Measurements from ENCODE around the gene SDK1. TPM values are rescaled to one million over a fixed set of nuclear protein-coding genes. Genes with fewer than 3 reads are reported as not detected.

Gene SDK1
- total RNA-seq, 2 experiments from 2014 or later: 0.19 to 0.36 TPM

GRCh38 chr7:3897430-3898372, 596.6 kb downstream of the SDK1 start:
- H4K20me1 ChIP-seq (ENCODE audit: insufficient read depth, low read length): no peaks in the 10 kb centered on the region
- CTCF ChIA-PET (ENCODE audit: unreplicated experiment): interaction anchor here (0.5 kb wide), 1 partner anchor 286 kb away, joined by 3 read pairs; no protein-coding TSS in a partner anchor
- no peaks in the 10 kb centered on the region for H3K9me2 ChIP-seq (ENCODE audit: insufficient read depth, low read length)
- no TSS peak for BruUV-seq (replicated peaks)
- no peaks in the 10 kb centered on the region for H3K9me3 ChIP-seq (ENCODE audit: low read length)
- H3K4me2 ChIP-seq (ENCODE audit: low read length): no peak overlapping the region
- H3K4me1 ChIP-seq (ENCODE audit: insufficient read depth, low read length, poor library complexity, severe bottlenecking): no peaks in the 10 kb centered on the region
- no peak overlapping the region for H3K27ac ChIP-seq (ENCODE audit: low read depth, low read length, poor library complexity, severe bottlenecking)
- H2AFZ ChIP-seq (ENCODE audit: low read length): no peak overlapping the region
- POLR2A ChIA-PET: interaction anchor here (0.6 kb wide), 1 partner anchor 606 kb away, joined by 4 read pairs; no protein-coding TSS in a partner anchor
- intact Hi-C loops (cut with micrococcal nuclease; ENCODE audit: unreplicated experiment): loop anchor here (5.0 to 10.0 kb wide), 2 partner anchors 200 to 1033 kb away; no protein-coding TSS in a partner anchor
- no peak overlapping the region for H3K4me3 ChIP-seq (ENCODE audit: low read depth, low read length, poor library complexity, severe bottlenecking)
- no peaks in the 10 kb centered on the region for H3K36me3 ChIP-seq (ENCODE audit: insufficient read depth, low read length)
- no peaks in the 10 kb centered on the region for H3K79me2 ChIP-seq (ENCODE audit: insufficient read depth, low read depth, low read length)
- peak; percentile 53 for DNase-seq (ENCODE audit: low spot score)
- TF ChIP-seq EZH2phosphoT487 (IDR thresholded peaks at IDR 0.05; ENCODE audit: borderline replicate concordance, low read depth, low read length) (no peak), CTCF (conservative IDR thresholded peaks at IDR 0.05; ENCODE audit: low read length) (peak; percentile 94)

GRCh38 chr7:3899559-3899991, 598.5 kb downstream of the SDK1 start:
- ChIA-PET CTCF (ENCODE audit: unreplicated experiment) (no interaction called here), POLR2A (no interaction called here)
- Histone ChIP-seq H2AFZ (ENCODE audit: low read length) (no peak overlapping the region), H3K4me3 (ENCODE audit: low read depth, low read length, poor library complexity, severe bottlenecking) (no peak overlapping the region), H3K9me2 (ENCODE audit: insufficient read depth, low read length) (no peaks in the 10 kb centered on the region), H3K79me2 (ENCODE audit: insufficient read depth, low read depth, low read length) (no peaks in the 10 kb centered on the region), H4K20me1 (ENCODE audit: insufficient read depth, low read length) (no peaks in the 10 kb centered on the region), H3K36me3 (ENCODE audit: insufficient read depth, low read length) (no peaks in the 10 kb centered on the region), H3K9me3 (ENCODE audit: low read length) (no peaks in the 10 kb centered on the region), H3K4me2 (ENCODE audit: low read length) (no peak overlapping the region), H3K4me1 (ENCODE audit: insufficient read depth, low read length, poor library complexity, severe bottlenecking) (no peaks in the 10 kb centered on the region), H3K27ac (ENCODE audit: low read depth, low read length, poor library complexity, severe bottlenecking) (no peak overlapping the region)
- no peak for DNase-seq (ENCODE audit: low spot score)
- TF ChIP-seq EZH2phosphoT487 (IDR thresholded peaks at IDR 0.05; ENCODE audit: borderline replicate concordance, low read depth, low read length) (no peak), CTCF (conservative IDR thresholded peaks at IDR 0.05; ENCODE audit: low read length) (no peak)
- intact Hi-C loops (cut with micrococcal nuclease; ENCODE audit: unreplicated experiment): loop anchor here (5.0 to 10.0 kb wide), 2 partner anchors 202 to 1035 kb away; no protein-coding TSS in a partner anchor
- no TSS peak for BruUV-seq (replicated peaks)

DNA sequence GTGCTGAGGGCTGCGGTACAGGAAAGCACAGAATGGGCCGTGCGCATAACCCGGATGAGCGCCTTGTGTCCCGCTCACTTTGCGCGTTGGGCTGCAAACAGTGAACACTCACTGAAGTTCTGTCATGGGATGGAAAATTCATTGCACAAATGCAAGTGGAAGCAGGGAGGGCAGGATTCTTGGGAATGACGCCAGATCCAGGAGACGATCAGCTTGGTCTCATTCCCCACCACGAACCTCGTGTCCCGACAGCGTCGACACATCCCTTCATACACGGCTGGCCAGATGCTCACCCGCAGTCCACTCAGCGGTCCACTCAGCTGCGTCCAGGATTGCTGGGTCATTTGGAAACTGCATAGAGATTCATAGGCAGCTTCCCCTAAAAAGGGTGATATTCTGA, 607.1 kb downstream of the SDK1 start:
- Histone ChIP-seq H3K79me2 (ENCODE audit: insufficient read depth, low read depth, low read length) (no peaks in the 10 kb centered on the region), H3K9me2 (ENCODE audit: insufficient read depth, low read length) (no peaks in the 10 kb centered on the region), H3K4me3 (ENCODE audit: low read depth, low read length, poor library complexity, severe bottlenecking) (no peak overlapping the region), H3K4me1 (ENCODE audit: insufficient read depth, low read length, poor library complexity, severe bottlenecking) (no peaks in the 10 kb centered on the region), H3K27ac (ENCODE audit: low read depth, low read length, poor library complexity, severe bottlenecking) (no peak overlapping the region), H3K9me3 (ENCODE audit: low read length) (no peaks in the 10 kb centered on the region), H3K36me3 (ENCODE audit: insufficient read depth, low read length) (no peaks in the 10 kb centered on the region), H3K4me2 (ENCODE audit: low read length) (no peak overlapping the region), H2AFZ (ENCODE audit: low read length) (no peak overlapping the region), H4K20me1 (ENCODE audit: insufficient read depth, low read length) (no peaks in the 10 kb centered on the region)
- intact Hi-C loops (cut with micrococcal nuclease; ENCODE audit: unreplicated experiment): no loop called here
- TF ChIP-seq EZH2phosphoT487 (IDR thresholded peaks at IDR 0.05; ENCODE audit: borderline replicate concordance, low read depth, low read length): no peak
- no peak for TF ChIP-seq CTCF (conservative IDR thresholded peaks at IDR 0.05; ENCODE audit: low read length)
- POLR2A ChIA-PET: interaction anchor here (0.6 kb wide), 1 partner anchor 14 kb away, joined by 4 read pairs; no protein-coding TSS in a partner anchor
- CTCF ChIA-PET (ENCODE audit: unreplicated experiment): no interaction called here
- no peak for DNase-seq (ENCODE audit: low spot score)
- no TSS peak for BruUV-seq (replicated peaks)

Data from OCI-LY7 (cell line).